Stimulated activated CD4-positive, alpha-beta T cell treated with anti-CD3 and anti-CD28 coated beads, TNF-alpha, amount 100 ng/mL, for 48 hours (primary cell): Measurements from ENCODE around the gene MGAT3.
"Not testable (repeated sequence)": the region's sequence is repeated elsewhere in the genome, so short reads cannot be mapped to it uniquely, and the experiment has no call there.

ENCODE experiments used
- DNase-seq, 3 donors: peaks; one replicate each; pipeline ENCODE4 v3.0.0-alpha.2; 2020; ENCODE audit warnings: low read depth in 3 of 3

MGAT3 gene, protein sequence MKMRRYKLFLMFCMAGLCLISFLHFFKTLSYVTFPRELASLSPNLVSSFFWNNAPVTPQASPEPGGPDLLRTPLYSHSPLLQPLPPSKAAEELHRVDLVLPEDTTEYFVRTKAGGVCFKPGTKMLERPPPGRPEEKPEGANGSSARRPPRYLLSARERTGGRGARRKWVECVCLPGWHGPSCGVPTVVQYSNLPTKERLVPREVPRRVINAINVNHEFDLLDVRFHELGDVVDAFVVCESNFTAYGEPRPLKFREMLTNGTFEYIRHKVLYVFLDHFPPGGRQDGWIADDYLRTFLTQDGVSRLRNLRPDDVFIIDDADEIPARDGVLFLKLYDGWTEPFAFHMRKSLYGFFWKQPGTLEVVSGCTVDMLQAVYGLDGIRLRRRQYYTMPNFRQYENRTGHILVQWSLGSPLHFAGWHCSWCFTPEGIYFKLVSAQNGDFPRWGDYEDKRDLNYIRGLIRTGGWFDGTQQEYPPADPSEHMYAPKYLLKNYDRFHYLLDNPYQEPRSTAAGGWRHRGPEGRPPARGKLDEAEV

DNA sequence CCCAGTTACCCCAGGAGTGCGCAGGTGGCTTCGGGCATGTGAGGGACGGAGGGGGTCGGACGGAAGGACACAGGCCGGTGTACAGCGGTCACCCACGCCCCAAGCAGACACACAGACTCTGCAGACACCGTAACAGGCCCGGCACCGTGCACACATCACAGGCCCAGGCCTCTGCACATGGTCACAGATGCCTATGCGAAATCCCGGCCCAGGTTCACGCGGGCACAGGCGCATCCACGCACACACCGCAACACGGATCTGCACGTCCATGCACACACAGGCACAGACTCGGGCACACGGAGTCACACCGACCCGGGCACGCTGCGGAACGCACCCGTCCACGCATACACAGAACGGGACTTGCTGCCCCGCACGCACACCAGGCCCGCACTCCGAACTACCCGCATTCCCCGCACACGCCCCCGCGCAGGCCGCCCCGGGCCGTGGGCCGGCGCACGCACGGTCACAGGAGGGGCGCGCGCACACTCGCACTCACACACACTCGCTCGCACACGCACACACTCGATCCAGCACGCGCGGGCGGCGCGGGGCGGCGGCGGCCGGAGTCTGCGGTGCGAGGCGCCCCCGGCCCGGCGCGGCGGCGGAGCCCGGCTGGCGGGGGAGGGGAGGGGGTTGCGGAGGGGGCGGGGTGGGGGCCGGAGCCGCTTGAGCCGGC lies at the start of gene MGAT3:
Gene MGAT3 (plus strand): TSS at position 491 of the 676 bp plus-strand sequence. CDS start 30,336 bp downstream, outside the sequence.
- DNase-seq, result no peak

DNA sequence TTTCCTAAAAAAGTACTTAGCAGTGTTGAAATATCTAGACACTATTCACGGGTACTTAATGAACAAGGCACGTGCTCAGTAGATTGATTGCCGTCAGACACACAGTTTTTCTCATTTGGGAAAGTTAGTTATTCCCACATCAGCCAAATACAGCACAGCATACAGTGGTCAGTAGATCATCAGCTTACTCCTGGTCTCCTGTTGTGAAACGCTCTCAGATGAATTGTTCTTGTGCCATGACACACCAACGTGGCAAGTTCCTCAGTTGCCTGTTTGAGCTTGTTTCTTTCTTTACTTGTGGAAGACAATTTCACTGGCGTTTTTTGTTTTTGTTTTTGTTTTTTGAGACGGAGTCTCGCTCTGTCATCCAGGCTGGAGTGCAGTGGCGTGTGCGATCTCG lies 48.6 kb upstream of the MGAT3 start:
- no peak for DNase-seq

DNA sequence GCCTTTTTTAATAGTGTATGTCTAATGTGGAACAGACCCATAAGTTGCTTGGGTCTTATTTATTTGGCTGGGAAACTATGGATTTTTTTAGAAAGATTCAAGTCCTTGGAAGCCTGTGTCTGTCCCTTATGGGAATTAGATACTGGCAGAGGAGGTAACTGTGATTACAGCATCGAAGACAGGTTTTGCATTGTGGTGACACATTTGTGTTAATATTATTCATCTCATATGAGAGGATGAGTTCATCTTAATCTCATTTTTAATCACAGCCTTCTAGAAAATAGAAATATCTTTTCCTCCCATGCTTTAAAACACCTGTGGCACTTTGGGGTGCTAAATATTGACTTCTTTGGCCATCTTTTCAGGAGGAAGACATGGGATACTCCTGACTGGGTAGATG lies 48.0 kb upstream of the MGAT3 start:
- DNase-seq, result no peak

DNA sequence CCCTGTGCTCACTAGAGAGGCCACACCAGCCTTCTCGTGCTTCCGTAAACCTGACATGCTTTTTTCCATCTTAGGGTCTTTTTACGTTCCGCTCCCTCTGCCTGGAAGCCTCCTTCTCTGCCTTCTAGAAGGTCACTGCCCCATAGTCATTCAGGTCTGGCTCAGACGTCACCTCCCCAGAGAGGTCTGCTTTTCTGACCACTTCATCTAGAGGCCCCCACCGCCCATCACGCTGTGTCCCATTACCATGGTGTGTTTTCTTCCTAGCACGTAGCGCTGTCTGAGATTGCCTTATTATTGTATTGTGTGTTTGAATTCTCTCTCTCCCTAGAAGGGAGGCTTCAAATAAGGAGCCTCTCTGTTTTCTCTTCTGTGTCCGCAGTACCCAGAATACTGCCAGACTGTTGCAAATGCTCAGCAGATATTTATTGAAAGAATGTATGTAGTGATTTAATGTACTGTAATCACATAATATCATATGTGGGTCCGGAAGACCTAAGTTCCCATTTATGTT lies 47.2 kb upstream of the MGAT3 start:
- no peak for DNase-seq

DNA sequence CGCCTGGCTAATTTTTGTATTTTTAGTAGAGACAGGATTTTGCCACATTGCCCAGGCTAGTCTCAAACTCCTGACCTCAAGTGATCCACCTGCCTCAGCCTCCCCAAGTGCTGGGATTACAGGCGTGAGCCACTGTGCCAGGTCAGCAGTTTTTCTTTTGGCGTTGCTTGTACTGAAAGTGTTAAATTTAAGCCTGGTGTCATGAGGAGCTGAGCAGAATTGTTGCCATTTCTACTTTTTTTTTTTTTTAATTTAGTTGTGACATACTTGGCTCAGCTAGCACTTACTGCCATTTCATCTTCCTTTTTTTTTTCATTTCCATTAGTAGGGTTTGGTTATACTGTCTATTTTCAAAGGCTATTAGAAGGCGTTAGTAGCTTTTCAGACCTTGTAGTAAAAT lies 46.5 kb upstream of the MGAT3 start:
- no peak for DNase-seq

DNA sequence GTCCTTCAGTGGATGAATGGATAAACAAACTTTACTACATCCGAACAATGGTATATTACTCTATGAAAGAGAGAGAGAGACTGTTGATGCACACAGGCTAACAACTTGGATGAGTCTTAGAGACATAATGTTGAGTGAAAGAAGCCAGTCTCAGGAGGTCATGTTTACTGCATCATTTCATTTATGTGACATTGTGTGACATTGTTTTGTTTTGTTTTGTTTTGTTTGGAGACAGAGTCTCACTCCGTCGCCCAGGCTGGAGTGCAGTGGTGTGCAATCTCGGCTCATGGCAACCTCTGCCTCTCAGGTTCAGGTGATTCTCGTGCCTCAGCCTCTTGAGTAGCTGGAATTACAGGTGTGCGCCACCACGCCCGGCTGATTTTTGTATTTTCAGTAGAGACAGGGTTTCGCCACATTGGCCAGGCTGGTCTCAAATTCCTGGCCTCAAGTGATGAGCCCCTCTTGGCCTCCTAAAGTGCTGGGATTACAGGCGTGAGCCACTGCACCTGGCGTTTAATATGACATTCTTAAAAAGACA lies 44.9 kb upstream of the MGAT3 start:
- not testable (repeated sequence) for DNase-seq

DNA sequence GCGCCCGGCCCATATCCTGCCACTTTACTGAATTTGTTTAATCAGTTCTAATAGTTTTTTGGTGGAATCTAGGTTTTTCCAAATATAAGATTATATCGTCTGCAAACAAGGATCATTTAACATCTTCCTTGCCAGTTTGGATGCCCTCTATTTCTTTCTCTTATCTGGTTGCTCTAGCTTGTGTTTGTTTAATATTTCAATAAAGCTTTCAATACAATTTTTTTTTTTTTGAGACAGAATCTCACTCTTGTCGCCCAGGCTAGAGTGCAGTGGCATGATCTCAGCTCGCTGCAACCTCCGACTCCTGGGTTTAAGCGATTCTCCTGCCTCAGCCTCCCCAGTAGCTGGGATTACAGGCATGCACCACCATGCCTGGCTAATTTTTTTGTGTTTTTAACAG lies 43.6 kb upstream of the MGAT3 start:
- not testable (repeated sequence) for DNase-seq

DNA sequence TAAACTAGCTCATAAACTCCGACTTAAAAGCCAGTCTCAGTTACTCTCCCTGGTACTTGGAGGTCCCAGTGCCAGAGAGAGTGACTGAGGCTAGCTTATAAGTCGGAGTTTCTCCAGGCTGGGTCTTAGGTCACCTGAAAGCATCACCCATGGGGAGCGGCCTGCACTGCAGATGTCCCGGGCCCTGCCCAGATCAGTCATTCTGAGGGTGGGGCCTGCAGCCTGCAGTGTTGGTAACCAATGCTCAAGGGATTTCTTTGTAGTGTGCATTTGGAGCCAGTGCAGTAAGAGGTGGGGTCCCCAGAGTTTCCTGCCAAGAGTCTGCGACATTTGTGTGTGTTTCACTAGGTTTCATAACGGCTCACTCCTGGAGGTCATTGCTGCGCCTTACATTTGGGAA lies 42.4 kb upstream of the MGAT3 start:
- no peak for DNase-seq

DNA sequence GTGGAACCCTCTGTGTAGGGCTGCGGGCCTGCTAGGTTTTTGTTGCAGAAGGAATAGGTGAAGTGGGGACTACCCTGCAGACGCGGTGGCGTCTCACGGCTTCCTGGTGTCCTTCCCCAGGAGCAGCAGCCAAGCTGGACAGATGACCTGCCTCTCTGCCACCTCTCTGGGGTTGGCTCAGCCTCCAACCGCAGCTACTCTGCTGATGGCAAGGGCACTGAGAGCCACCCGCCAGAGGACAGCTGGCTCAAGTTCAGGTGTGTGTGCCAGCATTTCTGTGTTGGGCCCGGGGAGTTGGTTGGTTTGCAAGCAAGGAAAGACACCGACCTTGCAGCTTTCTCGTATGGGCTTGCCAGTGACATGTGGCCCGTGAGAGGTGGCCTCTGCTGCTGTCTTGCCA lies 41.9 kb upstream of the MGAT3 start:
- DNase-seq, result no peak

DNA sequence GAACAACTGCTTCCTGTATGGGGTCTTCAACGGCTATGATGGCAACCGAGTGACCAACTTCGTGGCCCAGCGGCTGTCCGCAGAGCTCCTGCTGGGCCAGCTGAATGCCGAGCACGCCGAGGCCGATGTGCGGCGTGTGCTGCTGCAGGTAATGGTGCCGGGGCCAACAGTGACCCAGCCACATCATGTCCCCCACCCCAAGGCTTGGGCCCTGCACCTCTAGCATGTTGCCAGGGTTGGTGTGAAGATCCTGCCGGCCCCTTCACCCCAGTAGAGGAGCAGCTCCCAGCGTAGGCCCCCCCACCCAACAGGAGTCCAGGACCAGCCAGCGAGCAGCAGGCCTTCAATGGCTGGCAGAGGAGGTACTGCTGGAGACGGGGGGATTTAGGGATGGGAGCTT lies 41.3 kb upstream of the MGAT3 start:
- DNase-seq, result no peak

DNA sequence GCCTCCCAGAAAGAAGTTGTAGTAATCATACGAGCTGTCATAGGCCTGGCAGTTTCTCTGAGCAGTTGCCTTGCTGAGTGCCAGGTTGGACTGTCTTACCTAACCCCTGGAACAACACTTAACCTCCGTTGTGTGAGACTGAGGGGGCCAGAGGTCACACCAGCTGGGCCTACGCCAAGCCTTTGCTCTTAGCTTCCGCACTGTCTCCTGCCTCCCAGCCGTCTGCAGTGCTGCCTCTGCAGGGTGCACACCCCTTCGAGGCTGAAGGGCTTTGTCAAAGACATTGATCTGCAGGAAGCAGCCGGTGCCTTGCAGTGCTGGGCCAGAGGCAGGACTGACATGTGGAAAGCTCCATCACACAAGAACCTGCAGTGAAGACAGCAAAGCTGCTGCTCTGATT lies 40.5 kb upstream of the MGAT3 start:
- no peak for DNase-seq

DNA sequence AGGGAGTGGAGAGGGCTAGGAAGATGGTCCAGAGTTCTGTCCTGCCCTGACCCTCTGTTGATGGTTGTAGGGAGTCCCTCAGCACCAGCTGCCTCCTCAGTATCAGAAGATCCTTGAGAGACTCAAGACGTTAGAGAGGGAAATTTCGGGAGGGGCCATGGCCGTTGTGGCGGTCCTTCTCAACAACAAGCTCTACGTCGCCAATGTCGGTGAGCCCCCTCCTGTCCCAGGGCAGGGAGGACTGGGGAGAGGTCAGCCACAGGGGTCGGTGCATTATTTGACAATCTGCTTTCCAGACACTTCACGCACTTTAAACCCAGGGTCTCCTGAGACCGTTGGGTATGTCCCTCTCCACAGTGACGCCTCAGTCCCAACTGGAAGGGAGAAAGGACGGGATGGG lies 39.2 kb upstream of the MGAT3 start:
- no peak for DNase-seq

DNA sequence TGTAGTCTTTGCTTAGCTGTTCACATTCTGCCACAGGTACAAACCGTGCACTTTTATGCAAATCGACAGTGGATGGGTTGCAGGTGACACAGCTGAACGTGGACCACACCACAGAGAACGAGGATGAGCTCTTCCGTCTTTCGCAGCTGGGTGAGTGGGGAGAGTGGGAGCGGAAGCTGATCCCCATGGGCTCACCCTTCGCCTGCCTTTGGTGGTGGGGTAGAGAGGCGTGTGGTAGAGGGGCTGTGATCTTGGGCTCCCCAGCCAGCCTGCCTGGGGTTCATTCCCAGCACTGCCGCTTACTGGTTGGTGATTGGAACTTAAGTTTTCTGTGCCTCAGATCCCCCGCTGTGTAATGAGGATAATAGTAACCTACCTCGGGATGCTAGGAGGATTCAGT lies 38.1 kb upstream of the MGAT3 start:
- no peak for DNase-seq

DNA sequence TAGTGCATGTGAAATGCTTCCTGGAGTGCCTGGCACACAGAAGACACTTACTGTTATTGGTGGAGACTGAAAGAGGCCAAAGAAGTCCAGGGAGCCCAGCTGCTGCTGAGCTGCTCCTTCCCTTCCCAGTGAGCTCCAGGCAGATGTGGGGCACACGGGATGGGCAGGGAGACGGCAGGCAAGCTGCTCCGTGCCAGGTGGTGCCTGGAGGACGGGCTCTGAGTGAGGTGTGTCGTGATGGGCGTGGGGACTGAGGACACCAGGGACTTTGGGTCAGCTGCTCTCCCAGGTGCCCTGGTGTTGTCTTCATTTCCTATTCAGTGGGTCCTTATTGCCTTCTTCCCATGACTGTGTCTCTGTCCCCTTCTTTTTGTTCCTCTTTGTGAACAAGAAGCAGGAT lies 37.7 kb upstream of the MGAT3 start:
- DNase-seq, result no peak

DNA sequence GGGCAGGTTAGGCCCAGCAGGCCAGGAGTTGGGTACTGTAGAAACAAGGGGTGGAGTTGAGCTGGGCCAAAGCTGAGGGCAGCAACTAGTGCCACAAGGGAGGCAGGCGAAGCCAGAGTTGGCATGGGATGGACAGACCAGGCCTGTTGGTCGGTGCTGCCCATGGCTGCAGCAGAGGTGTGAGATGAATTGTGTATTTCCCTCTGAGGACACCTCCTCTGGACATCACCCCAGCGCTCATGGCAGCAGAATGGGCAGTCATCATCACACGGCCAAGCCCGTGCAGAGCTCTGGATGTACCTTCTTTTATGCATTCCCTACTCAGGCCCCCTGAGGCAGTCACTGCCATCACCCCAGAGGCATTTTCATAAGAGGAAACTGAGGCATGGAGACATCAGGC lies 36.9 kb upstream of the MGAT3 start:
- no peak for DNase-seq

DNA sequence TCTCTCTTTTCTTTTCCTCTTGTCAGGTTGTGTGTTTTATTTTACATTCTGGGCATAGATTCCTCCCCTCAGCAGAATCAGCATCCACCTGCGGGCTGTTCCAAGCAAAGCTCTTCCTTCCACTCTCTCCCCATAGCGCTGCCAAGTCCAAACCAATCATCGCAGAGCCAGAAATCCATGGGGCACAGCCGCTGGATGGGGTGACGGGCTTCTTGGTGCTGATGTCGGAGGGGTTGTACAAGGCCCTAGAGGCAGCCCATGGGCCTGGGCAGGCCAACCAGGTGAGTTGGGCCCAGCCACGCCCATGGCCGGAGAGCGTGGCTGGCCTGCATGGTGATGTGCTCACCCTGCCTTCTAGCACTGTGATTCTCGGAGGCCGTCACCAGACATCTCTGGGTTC lies 35.1 kb upstream of the MGAT3 start:
- no peak for DNase-seq

DNA sequence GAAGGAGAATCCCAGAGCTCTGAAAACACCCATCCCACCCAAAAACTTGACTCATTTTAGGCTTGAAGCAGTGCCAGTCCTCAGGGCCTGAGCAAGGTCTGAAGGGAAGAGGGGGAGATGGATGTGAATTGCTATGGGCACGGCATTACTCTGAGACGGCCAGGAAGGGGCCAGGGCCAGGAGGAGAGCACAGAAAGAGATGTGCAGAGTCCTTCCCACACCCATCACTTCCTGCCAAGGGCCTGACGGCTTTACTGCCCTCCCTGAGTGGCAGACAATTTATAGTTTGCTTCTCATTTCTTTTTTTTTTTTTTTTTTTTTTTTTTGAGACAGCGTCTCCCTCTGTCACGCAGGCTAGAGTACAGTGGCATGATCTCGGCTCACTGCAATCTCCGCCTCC lies 34.7 kb upstream of the MGAT3 start:
- DNase-seq, result no peak

DNA sequence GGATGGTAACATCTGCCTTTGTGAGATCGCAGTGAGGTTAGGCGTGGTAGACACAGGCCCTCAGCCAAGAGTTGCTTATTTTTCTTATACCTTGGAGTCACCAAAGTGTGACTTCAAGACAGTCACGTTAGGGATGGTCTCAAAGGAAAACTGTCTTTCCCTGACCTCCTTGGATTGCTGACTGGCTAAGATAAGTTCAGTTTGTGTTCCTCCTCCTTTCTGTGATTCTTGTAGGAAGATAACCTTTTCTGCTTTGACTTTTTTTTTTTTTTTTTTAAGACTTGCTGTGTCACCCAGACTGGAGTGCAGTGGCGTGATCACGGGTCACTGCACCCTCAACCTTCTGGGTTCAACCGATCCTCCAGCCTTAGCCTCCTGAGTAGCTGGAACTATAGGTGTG lies 34.1 kb upstream of the MGAT3 start:
- no peak for DNase-seq

DNA sequence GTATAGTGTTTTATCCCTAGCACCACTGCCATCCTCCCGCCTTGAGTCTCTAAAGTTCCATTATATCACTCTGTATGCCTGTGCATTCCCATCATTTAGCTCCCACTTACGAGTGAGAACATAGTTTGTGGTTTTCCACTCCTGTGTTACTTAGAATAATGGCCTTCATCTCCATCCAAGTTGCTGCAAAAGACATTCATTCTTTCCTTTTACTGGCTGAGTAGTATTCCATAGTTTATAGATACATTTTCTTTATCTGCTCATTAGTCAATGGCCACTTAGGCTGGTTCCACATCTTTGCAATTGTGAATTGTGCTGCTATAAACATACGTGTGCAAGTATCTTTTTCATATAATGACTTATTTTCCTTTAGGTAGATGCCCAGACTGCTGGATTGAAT lies 32.8 kb upstream of the MGAT3 start:
- no peak for DNase-seq

DNA sequence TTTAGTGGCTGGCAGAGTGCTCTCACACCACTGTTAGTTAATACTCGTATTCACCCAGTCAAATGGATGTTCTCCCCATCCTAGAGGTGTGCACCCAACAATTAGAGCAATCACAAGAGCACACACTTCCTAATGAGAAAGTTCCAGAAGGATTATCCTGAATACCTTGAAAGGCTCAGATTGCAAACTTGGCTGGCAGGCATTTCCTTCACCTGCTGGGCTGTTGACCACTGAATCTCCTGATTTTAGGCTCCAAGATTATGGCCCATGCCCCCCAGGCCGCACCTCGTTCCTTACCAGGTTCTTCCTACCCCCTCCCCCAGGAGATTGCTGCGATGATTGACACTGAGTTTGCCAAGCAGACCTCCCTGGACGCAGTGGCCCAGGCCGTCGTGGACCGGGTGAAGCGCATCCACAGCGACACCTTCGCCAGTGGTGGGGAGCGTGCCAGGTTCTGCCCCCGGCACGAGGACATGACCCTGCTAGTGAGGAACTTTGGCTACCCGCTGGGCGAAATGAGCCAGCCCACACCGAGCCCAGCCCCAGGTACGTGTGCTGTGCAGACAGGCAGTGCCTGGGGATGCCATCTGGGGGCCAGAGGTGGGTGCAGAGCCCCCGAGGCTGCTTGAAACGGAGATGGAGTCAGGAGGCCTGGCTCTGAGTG lies 30.3 kb upstream of the MGAT3 start:
- no peak for DNase-seq

DNA sequence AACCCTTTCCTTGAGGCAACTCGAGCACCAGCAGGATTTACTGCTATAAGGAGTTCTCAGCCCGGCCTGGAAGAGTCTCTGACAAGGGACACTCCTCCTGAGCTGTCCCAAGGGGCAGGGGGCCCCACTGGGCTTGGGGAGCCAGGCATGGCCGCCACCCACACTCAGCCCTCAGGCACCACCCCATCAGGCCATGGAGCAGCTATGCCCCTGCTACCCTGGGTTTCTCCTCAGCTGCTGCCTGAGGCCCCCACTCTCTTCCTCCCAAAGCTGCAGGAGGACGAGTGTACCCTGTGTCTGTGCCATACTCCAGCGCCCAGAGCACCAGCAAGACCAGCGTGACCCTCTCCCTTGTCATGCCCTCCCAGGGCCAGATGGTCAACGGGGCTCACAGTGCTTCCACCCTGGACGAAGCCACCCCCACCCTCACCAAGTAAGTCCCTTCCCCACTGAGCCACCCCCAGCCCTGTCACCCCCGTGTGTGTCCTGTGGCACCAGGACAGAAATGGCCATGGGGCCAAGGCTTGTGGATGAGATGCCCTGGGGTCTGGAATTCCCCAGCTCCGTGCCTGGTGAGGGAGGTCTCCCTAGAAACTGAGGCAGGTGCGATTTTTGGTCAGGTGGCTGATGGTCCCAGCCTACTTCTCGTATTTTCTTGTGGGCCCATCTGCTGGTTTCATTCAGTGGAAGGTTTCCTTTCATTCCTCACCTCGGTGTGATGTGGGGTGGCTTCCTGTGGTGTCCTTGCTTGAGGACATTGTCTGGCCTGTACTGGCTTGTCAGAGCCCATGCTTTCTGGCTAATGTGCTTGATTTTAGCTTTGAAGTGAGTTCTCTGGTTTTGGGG lies 28.8 kb upstream of the MGAT3 start:
- no peak for DNase-seq
